Activated CD8-positive, alpha-beta T cell treated with anti-CD3 and anti-CD28 coated beads, Interleukin-2, amount 10 ng/mL, durations not matched to agents 7 days and 5 days (primary cell): Measurements from ENCODE around the gene CCDC66. TPM values are rescaled to one million over a fixed set of nuclear protein-coding genes. Genes with fewer than 3 reads are reported as not detected.

ENCODE experiments used
- ATAC-seq: fragments of 150-1000 bp; cut with Tn5 transposase; one replicate; pipeline ENCODE4 v1.10.0; 2021; ENCODE audit warnings: moderate library complexity
- CTCF ChIA-PET: fragments of 350-600 bp; sonication (Branson Sonifier 250); formaldehyde crosslinking; loops from one replicate; lab custom pipeline; 2021; ENCODE audit warnings: antibody characterized with exemption; lab: Charles Lee
- POLR2A ChIA-PET: fragments of 350-600 bp; sonication (Branson Sonifier 250); formaldehyde crosslinking; loops from one replicate; lab custom pipeline; 2021; ENCODE audit warnings: antibody characterized with exemption; lab: Charles Lee
- DNase-seq: peaks from one replicate; pipeline ENCODE4 v3.0.0-alpha.2; 2020
- H3K27ac Mint-ChIP-seq: one replicate; pipeline ENCODE4 v1.8.0; 2021; ENCODE audit warnings: mild to moderate bottlenecking, mixed read lengths
- H3K27me3 Mint-ChIP-seq: one replicate; pipeline ENCODE4 v1.8.0; 2021; ENCODE audit warnings: low read depth, mixed read lengths
- H3K36me3 Mint-ChIP-seq: one replicate; pipeline ENCODE4 v1.8.0; 2021; ENCODE audit warnings: low read depth, mixed read lengths
- H3K4me1 Mint-ChIP-seq: one replicate; pipeline ENCODE4 v1.8.0; 2021; ENCODE audit warnings: low read depth, mixed read lengths
- H3K4me3 Mint-ChIP-seq: one replicate; pipeline ENCODE4 v1.8.0; 2021; ENCODE audit warnings: mild to moderate bottlenecking, mixed read lengths
- H3K9me3 Mint-ChIP-seq: one replicate; pipeline ENCODE4 v1.8.0; 2022; ENCODE audit warnings: mixed read lengths; ENCODE audit not compliant: insufficient read depth
- total RNA-seq, 2 experiments: library from RNA; stranded (reverse); gene quantifications; one replicate each; pipeline ENCODE4 v1.2.3, GENCODE V29; 2021

Gene CCDC66
- total RNA-seq, 2 experiments from 2014 or later = 25.0 to 26.2 TPM

DNA sequence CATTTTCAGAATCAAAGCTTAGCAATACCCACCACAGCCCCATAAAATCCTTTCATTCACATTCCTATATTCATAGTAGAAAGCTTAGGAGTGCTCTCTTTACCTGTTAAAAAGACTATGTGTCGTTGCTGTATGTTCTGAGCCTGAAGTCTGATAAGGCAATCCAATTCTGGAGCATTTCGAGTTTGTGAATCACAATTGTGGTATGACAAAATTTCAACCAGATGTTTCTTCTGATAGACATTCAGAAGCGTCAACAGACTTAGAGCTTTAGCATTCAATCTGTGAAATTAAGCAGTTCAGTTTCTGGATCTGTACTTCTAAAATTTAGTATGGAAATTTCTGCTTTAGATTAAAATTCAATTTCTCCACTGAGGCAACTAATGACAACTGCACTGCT is 67.8 kb downstream of the CCDC66 start:
- no peak overlapping the region for H3K4me3 Mint-ChIP-seq
- ChIA-PET POLR2A (interaction anchor here (1.0 kb wide), 1 partner anchor 8 kb away, joined by 4 read pairs; no protein-coding TSS in a partner anchor), CTCF (interaction anchor here (0.8 to 1.1 kb wide), 2 partner anchors 10 to 13 kb away, joined by 3 to 4 read pairs; no protein-coding TSS in a partner anchor)
- H3K36me3 Mint-ChIP-seq = peaks cover 57% of the 10 kb centered on the region
- no peaks in the 10 kb centered on the region for H3K9me3 Mint-ChIP-seq
- no peaks in the 10 kb centered on the region for H3K27me3 Mint-ChIP-seq
- no peak overlapping the region for H3K27ac Mint-ChIP-seq
- DNase-seq = no peak
- ATAC-seq = no peak
- no peaks in the 10 kb centered on the region for H3K4me1 Mint-ChIP-seq

DNA sequence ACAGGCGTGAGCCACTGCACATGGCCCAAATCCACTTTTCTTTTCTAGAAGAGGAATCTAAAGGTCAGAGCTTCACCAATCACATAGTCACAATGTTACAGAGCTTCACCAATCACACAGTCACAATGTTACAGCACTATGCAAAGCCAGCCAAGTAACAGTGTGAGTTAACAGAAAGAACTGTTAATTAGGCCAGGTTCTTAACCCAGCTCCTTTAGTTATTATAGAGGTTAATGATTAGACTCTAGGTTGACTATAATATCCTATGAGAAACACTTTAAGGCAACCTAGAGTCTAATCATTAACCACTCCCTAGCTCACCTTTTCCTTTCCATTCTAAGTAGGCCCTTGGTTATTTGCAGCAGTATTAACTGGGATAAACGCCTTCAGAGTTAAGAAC is 72.1 kb downstream of the CCDC66 start:
- POLR2A ChIA-PET = interaction anchor here (0.5 to 0.6 kb wide), 2 partner anchors 293 to 964 kb away, joined by 4 read pairs; no protein-coding TSS in a partner anchor
- H3K4me3 Mint-ChIP-seq = no peak overlapping the region
- no peaks in the 10 kb centered on the region for H3K9me3 Mint-ChIP-seq
- H3K36me3 Mint-ChIP-seq = peaks cover 50% of the 10 kb centered on the region
- H3K27me3 Mint-ChIP-seq = no peaks in the 10 kb centered on the region
- no peak for DNase-seq
- CTCF ChIA-PET = interaction anchor here (0.6 to 2.1 kb wide), 8 partner anchors 15 to 197 kb away, joined by 3 to 7 read pairs (median 4); partner anchors contain the start of genes CCDC66 and TASOR
- no peak for ATAC-seq
- no peak overlapping the region for H3K27ac Mint-ChIP-seq
- no peaks in the 10 kb centered on the region for H3K4me1 Mint-ChIP-seq

DNA sequence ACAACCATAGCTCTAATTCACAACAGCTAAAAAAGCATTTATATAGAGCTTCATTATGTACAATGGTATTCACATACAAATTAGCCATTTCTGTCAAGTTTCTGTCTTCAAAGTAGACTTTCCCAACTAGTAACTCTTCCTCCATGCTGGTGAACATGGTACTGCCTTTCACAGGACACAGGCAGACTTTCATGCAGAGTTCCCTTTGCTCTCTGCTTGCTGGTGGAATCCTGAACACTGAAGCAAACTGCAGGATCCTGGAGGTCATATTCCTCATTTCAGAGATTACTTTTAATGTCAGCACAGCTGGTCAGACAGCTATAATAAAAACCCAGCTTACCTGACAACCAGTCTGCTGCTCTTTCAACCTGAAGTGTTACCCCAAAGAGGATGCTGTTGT is 72.5 kb downstream of the CCDC66 start:
- H3K4me3 Mint-ChIP-seq = no peak overlapping the region
- no peak for ATAC-seq
- H3K9me3 Mint-ChIP-seq = no peaks in the 10 kb centered on the region
- ChIA-PET POLR2A (interaction anchor here (0.5 to 0.6 kb wide), 2 partner anchors 293 to 964 kb away, joined by 4 read pairs; no protein-coding TSS in a partner anchor), CTCF (interaction anchor here (0.6 to 2.1 kb wide), 7 partner anchors 15 to 196 kb away, joined by 3 to 7 read pairs (median 3); partner anchors contain the start of genes CCDC66 and TASOR)
- H3K4me1 Mint-ChIP-seq = no peaks in the 10 kb centered on the region
- H3K27ac Mint-ChIP-seq = no peak overlapping the region
- no peak for DNase-seq
- peaks cover 46% of the 10 kb centered on the region for H3K36me3 Mint-ChIP-seq
- no peaks in the 10 kb centered on the region for H3K27me3 Mint-ChIP-seq

DNA sequence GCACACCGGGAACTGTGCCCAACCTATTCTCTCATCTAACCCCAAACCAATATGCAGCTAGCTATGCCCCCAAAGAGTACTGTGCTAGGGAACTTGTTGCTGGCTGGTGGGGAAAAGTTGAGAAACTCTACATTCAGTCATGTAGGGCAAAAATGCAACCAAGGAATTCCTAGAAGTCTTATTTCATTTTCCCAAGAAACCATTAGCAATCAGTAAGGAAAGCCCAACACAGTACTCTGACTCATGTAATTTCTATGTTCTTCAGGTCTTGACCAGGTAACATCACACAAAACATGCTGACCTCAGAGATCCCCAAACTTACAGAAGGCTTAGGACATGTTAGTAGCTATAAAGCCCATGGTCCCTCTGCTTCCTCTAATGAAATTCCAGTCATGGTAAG is 74.0 kb downstream of the CCDC66 start:
- no peaks in the 10 kb centered on the region for H3K9me3 Mint-ChIP-seq
- H3K27me3 Mint-ChIP-seq = no peaks in the 10 kb centered on the region
- H3K4me1 Mint-ChIP-seq = no peaks in the 10 kb centered on the region
- ATAC-seq (no peak), DNase-seq (no peak)
- peaks cover 47% of the 10 kb centered on the region for H3K36me3 Mint-ChIP-seq
- no peak overlapping the region for H3K4me3 Mint-ChIP-seq
- ChIA-PET POLR2A (no interaction called here), CTCF (no interaction called here)
- H3K27ac Mint-ChIP-seq = no peak overlapping the region

DNA sequence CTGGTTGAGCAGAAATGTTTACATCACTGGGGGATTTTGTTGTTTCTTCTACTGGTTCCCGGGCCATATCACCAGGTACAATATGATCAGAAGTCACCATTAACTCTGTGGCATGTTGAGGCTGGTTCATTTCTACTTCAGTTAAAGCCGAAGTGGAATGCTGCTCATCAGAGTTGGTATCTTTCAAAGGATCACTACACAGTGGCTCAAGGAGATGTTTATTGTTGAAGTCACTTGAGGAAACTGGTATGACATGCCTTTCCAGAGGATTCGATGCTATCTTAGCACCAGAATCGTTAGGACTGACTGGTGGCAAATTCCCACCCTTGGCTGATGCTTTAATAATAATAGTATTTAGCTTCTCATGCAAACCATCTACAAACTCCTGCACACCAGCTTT is 76.2 kb downstream of the CCDC66 start:
- Mint-ChIP-seq H3K4me1 (peaks cover 2% of the 10 kb centered on the region), H3K36me3 (peaks cover 42% of the 10 kb centered on the region), H3K9me3 (no peaks in the 10 kb centered on the region), H3K27me3 (no peaks in the 10 kb centered on the region), H3K27ac (no peak overlapping the region), H3K4me3 (no peak overlapping the region)
- DNase-seq (no peak), ATAC-seq (no peak)
- ChIA-PET POLR2A (no interaction called here), CTCF (no interaction called here)

DNA sequence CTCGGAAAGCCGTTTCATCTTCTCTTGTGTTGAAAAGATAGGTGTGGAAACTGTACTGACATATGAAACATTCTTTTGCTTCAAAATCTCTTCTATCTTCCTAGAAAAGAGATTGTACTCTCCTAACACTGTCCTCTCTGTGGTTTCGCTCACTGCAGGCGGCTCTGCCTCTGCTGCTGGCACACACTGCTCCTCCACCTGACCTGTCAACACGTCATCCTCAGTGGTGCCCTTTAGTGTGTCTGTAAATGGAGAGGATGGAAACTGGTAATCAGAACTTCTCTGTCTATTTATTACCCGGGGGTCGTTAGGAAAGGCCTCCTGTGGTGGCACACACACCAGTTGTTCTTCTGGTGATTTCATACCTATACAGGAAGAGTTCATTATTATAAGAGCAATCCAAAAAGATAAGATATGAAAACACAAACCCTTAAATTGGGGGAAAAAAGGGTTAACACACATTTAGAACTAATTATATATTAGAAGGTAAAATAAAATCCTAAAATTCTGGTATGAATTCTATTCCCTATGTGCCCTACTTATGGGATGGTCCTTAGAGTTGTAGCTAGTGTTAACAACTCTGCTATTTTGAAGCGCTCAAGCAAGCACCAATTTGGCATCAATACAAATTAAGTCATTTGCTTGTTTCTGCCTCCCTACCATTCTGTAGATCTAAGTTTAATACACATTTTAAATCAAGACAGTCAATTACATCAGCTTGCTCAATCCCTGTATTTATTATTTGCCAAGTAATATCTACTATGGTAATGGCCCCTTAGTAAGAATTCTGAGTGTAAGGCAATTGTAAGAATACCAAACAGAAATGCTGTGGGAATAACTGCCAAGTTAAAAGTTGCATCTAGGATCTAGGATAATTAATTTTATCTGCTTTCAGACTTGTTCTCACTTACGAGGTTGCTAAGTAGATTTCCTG is 76.9 kb downstream of the CCDC66 start:
- POLR2A ChIA-PET = no interaction called here

DNA sequence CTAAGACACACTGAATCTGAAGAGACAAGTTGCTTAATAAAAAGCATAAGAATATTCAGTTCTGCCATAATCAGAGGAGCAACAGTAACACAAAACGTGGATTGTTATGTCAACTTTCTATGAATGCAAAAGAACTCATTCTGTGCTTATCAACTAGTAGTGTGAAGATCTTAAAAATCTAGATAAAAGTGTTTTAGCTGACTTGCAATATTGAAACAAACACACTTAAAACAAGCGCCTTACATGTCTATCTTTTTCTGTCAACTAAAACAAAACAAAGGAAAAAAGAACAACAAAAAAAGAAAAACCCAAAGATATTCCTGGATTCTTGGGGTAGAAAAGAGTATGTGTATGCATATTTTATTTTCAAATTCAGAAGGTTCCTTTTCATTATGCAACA is 88.4 kb downstream of the CCDC66 start:
- Mint-ChIP-seq H3K27me3 (no peaks in the 10 kb centered on the region), H3K27ac (no peak overlapping the region), H3K4me1 (peaks cover 2% of the 10 kb centered on the region), H3K9me3 (no peaks in the 10 kb centered on the region), H3K4me3 (no peak overlapping the region), H3K36me3 (peaks cover 56% of the 10 kb centered on the region)
- ChIA-PET CTCF (no interaction called here), POLR2A (no interaction called here)
- ATAC-seq (no peak), DNase-seq (no peak)

More for the DNA sequence above, 76.9 kb downstream of the CCDC66 start:
- no peaks in the 10 kb centered on the region for H3K9me3 Mint-ChIP-seq
- peaks cover 43% of the 10 kb centered on the region for H3K36me3 Mint-ChIP-seq
- CTCF ChIA-PET = interaction anchor here (1.3 kb wide), 1 partner anchor 17 kb away, joined by 3 read pairs; no protein-coding TSS in a partner anchor
- H3K27ac Mint-ChIP-seq = peak overlapping the region; percentile 3
- H3K4me3 Mint-ChIP-seq = no peak overlapping the region
- no peaks in the 10 kb centered on the region for H3K27me3 Mint-ChIP-seq
- DNase-seq = no peak
- ATAC-seq = no peak
- peaks cover 2% of the 10 kb centered on the region for H3K4me1 Mint-ChIP-seq

DNA sequence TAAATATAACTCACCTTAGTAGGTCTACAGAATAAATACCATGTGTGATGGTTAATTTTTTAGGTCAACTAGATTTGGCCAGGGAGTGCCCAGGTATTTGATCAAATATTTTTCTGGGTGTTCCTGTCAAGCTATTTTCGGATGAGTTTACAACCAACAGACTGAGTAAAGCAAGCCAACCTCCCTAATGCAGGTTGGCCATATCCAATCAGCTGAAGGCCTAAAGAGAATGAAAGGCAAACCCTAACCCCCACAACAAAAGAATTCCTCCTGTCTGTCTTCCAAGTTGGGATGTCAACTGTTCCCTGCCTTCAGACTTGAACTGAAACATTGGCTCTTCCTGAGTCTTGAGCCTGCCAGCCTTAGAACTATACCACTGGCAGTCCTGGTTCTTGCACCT is 97.5 kb downstream of the CCDC66 start:
- Mint-ChIP-seq H3K27ac (no peak overlapping the region), H3K4me3 (no peak overlapping the region), H3K36me3 (peaks cover 63% of the 10 kb centered on the region), H3K27me3 (no peaks in the 10 kb centered on the region), H3K4me1 (peaks cover 16% of the 10 kb centered on the region), H3K9me3 (no peaks in the 10 kb centered on the region)
- ChIA-PET CTCF (interaction anchor here (0.6 to 1.1 kb wide), 2 partner anchors 335 to 784 kb away, joined by 3 read pairs; no protein-coding TSS in a partner anchor), POLR2A (no interaction called here)
- ATAC-seq (no peak), DNase-seq (no peak)

DNA sequence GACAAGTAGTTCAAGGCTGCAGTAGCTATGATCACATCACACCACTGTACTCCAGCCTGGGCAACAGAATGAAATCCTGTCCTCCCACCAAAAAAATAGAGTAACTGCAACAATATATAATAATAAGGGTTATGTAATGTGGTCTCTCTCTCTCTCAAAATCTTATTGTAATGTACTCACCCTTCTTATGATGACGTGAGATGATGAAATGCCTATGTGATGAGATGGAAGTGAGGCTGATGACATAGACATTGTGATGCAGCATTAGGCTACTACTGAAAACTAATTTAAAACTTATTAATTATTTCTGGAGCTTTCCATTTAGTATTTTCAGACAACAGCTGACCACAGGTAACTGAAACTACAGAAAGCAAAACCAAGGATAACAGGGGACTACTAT is 98.7 kb downstream of the CCDC66 start:
- POLR2A ChIA-PET = no interaction called here

DNA sequence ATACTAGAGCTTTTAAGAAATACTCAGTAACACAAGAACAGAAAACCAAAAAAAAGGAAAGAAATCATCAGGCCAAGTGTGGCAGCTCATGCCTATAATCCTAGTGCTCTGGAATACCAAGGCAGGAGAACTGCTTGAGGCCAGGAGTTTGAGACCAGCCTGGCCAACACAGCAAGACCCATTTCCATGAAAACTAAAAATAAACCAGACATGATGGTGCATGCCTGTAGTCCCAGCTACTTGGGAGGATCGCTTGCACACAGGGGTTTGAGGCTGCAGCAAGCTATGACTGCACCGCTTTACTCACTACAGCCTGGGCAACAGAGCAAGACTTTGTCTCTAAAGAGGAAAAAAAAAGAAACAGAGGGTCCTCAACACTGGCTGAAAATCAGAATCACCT is 107.8 kb downstream of the CCDC66 start:
- ChIA-PET CTCF (interaction anchor here (1.2 kb wide), 1 partner anchor 10 kb away, joined by 5 read pairs; no protein-coding TSS in a partner anchor), POLR2A (interaction anchor here (0.8 to 2.1 kb wide), 3 partner anchors 9 to 17 kb away, joined by 3 to 6 read pairs (median 3); no protein-coding TSS in a partner anchor)
- H3K4me1 Mint-ChIP-seq = peaks cover 11% of the 10 kb centered on the region
- H3K27ac Mint-ChIP-seq = peak overlapping the region; percentile 61
- no peaks in the 10 kb centered on the region for H3K9me3 Mint-ChIP-seq
- ATAC-seq = no peak
- H3K4me3 Mint-ChIP-seq = no peak overlapping the region
- DNase-seq = no peak
- H3K36me3 Mint-ChIP-seq = peaks cover 57% of the 10 kb centered on the region
- H3K27me3 Mint-ChIP-seq = no peaks in the 10 kb centered on the region

More for the DNA sequence above, 98.7 kb downstream of the CCDC66 start:
- Mint-ChIP-seq H3K36me3 (peaks cover 65% of the 10 kb centered on the region), H3K27me3 (no peaks in the 10 kb centered on the region), H3K27ac (no peak overlapping the region), H3K4me3 (no peak overlapping the region), H3K4me1 (peaks cover 24% of the 10 kb centered on the region), H3K9me3 (no peaks in the 10 kb centered on the region)
- CTCF ChIA-PET = no interaction called here
- DNase-seq = no peak
- ATAC-seq = no peak

DNA sequence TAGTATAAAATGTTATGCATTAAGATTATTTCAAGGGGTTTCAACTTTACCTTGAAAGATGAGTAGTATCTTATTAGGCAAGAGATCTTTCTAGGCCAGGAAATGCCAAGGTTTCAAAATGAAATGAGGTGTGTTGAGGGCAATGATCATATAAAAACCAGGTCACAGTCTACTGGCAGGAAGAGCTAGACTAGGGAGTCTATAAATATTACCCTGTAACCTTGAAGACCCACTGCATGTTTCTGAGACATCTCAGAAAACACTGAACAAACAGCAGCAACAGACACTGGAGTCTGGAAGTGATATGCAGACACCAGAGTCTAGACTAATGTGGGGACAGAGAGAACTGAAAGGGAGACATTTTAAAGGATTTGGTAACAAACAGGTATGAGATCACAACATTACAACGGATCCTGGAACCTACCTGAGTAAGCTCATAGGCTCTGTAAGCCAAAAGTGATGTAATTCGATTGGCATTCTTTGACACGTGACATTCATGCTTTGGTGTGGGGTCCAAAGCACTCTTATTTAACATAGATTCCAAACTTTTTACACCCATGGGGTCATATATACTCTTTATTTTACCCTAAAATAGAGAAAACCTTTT is 111.1 kb downstream of the CCDC66 start:
- Mint-ChIP-seq H3K4me3 (no peak overlapping the region), H3K4me1 (peaks cover 12% of the 10 kb centered on the region), H3K9me3 (no peaks in the 10 kb centered on the region), H3K36me3 (peaks cover 62% of the 10 kb centered on the region), H3K27me3 (no peaks in the 10 kb centered on the region), H3K27ac (no peak overlapping the region)
- no peak for DNase-seq
- CTCF ChIA-PET = interaction anchor here (0.8 kb wide), 1 partner anchor 8 kb away, joined by 3 read pairs; no protein-coding TSS in a partner anchor
- ATAC-seq = no peak
- POLR2A ChIA-PET = interaction anchor here (0.6 to 1.0 kb wide), 2 partner anchors 28 to 111 kb away, joined by 3 to 4 read pairs; partner anchors contain the start of gene CCDC66
